Fibroblast of lung (primary cell): ENCODE data around the gene FNTB. TPM values are rescaled to one million over a fixed set of nuclear protein-coding genes. Genes with fewer than 3 reads are reported as not detected.
A peak's percentile ranks its signal among the peaks of the same experiment; 100 is the strongest.

Source experiments
- DNase-seq, 2 donors: peaks; one replicate each; pipeline versions ENCODE4 v3.0.0 to v3.0.0-alpha.2; 2010; ENCODE audit warnings: low read depth in 2 of 2
- H2AFZ ChIP-seq: 2 replicates; pipeline ENCODE4 v1.5.1; 2012; ENCODE audit warnings: low read length, control low read depth, inconsistent platforms
- H3K27ac ChIP-seq: 2 replicates; pipeline ENCODE4 v1.5.1; 2011; ENCODE audit warnings: low read length, control low read depth; ENCODE audit not compliant: insufficient read depth
- H3K27me3 ChIP-seq: 2 replicates; pipeline ENCODE4 v1.5.1; 2011; ENCODE audit warnings: mild to moderate bottlenecking, low read length; ENCODE audit not compliant: control insufficient read depth, insufficient read depth
- H3K36me3 ChIP-seq: 2 replicates; pipeline ENCODE4 v1.5.1; 2011; ENCODE audit warnings: low read length; ENCODE audit not compliant: control insufficient read depth, insufficient read depth
- H3K4me1 ChIP-seq: 2 replicates; pipeline ENCODE4 v1.5.1; 2011; ENCODE audit warnings: low read length; ENCODE audit not compliant: control insufficient read depth, insufficient read depth; ENCODE audit errors: extremely low read depth
- H3K4me2 ChIP-seq: 2 replicates; pipeline ENCODE4 v1.5.1; 2011; ENCODE audit warnings: low read length, control low read depth; ENCODE audit not compliant: insufficient read depth; ENCODE audit errors: extremely low read depth
- H3K4me3 ChIP-seq, 4 experiments: fragments of 200-600 bp in 1 of 4; sonication (generic) in 1 of 4; replicated peaks in 1 of 4; 2 replicates each; pipeline ENCODE4 v1.5.1; 2011 to 2016; ENCODE audit warnings: low read length in 4 of 4, low read depth in 3 of 4, mild to moderate bottlenecking in 3 of 4, control low read depth in 2 of 4, inconsistent platforms in 1 of 4, mixed read lengths in 1 of 4; ENCODE audit not compliant: insufficient read depth in 1 of 4; ENCODE audit errors: control extremely low read depth in 1 of 4
- H3K79me2 ChIP-seq: 2 replicates; pipeline ENCODE4 v1.5.1; 2012; ENCODE audit warnings: mild to moderate bottlenecking, low read length, inconsistent platforms; ENCODE audit not compliant: control insufficient read depth, insufficient read depth
- H3K9ac ChIP-seq: 2 replicates; pipeline ENCODE4 v1.5.1; 2011; ENCODE audit warnings: mild to moderate bottlenecking, low read length, control low read depth; ENCODE audit not compliant: insufficient read depth
- H3K9me3 ChIP-seq: 2 replicates; pipeline ENCODE4 v1.5.1; 2012; ENCODE audit warnings: low read depth, low read length; ENCODE audit not compliant: control insufficient read depth, insufficient read depth
- H4K20me1 ChIP-seq: 2 replicates; pipeline ENCODE4 v1.5.1; 2011; ENCODE audit warnings: low read length; ENCODE audit not compliant: control insufficient read depth, insufficient read depth; ENCODE audit errors: extremely low read depth
- EZH2 ChIP-seq: IDR thresholded peaks from 2 replicates; pipeline ENCODE4 v1.5.1; 2012; ENCODE audit warnings: low read length, control low read depth, mild to moderate bottlenecking; ENCODE audit errors: missing control alignments
- polyA plus RNA-seq, 2 donors: library from polyadenylated mRNA; depleted of rRNA in 1 of 2; stranded (reverse) in 1 of 2; unstranded in 1 of 2; fragments of >200 nt; gene quantifications; 2 replicates each; pipeline ENCODE4 v1.2.1, GENCODE V29; 2011 to 2012; ENCODE audit warnings: missing spikeins in 1 of 2
- total RNA-seq: library from RNA; depleted of rRNA; stranded (reverse); fragments of >200 nt; gene quantifications from 2 replicates; pipeline ENCODE4 v1.2.1, GENCODE V29; 2014
- TF ChIP-seq, protein P1 (sequence below), 2 donors: IDR thresholded peaks in 1 of 2; conservative IDR thresholded peaks in 1 of 2; 1 replicate in 1 of 2; 2 replicates in 1 of 2; pipeline ENCODE4 v1.5.1; 2011 to 2012; ENCODE audit warnings: low read length in 2 of 2, control low read depth in 1 of 2, inconsistent platforms in 1 of 2, low read depth in 1 of 2, mild to moderate bottlenecking in 1 of 2

FNTB gene
- total and polyA plus RNA-seq, 2 donors (not counting 1 experiment from before 2014, with no cell fraction given) = 8.8 to 13.2 TPM

DNA sequence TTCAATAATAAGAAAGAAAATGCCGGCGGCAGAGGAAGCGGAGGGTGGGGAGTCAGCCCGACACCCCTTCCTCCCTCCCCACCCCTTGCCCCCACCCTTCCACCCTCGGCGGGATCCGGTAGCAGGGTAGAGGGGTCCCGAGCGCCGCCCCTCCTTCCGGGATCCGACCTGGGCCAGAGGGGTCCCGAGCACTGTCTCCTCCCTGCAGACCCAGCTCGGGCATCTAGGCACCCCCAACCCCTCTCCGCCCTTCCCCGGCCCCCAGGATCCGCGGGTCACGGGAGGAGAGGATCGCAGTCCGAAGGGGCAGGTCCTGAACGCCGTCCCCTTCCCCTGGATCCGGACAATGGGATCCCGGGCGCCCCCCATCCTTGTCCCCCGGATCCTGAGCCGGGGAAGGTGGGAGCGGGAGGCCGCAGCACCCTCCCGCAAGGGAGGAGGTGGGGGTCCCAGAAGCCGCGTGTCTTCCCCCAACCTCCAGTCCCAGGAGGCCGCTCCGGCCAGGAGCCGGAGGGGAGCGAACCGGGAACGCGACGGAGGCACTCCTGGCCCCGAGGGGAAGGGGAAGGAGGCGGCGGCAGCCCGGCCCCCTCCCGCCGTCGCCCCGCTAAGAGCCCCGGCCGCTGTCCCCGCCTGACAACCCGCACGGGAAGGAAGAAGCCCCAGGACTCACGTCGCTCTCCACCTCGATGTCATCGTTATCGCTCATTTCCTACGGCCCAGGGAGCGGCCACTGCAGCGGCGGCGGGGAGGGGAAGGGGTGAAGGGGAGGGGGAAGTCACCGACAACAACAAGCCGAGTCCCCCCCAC is 115.1 kb downstream of the FNTB start:
- H3K9ac ChIP-seq = peak overlapping the region; percentile 84
- peak overlapping the region; percentile 33 for H2AFZ ChIP-seq
- TF ChIP-seq, protein P1, sequence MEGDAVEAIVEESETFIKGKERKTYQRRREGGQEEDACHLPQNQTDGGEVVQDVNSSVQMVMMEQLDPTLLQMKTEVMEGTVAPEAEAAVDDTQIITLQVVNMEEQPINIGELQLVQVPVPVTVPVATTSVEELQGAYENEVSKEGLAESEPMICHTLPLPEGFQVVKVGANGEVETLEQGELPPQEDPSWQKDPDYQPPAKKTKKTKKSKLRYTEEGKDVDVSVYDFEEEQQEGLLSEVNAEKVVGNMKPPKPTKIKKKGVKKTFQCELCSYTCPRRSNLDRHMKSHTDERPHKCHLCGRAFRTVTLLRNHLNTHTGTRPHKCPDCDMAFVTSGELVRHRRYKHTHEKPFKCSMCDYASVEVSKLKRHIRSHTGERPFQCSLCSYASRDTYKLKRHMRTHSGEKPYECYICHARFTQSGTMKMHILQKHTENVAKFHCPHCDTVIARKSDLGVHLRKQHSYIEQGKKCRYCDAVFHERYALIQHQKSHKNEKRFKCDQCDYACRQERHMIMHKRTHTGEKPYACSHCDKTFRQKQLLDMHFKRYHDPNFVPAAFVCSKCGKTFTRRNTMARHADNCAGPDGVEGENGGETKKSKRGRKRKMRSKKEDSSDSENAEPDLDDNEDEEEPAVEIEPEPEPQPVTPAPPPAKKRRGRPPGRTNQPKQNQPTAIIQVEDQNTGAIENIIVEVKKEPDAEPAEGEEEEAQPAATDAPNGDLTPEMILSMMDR (conservative IDR thresholded peaks at IDR 0.05 in 1 of 2, IDR thresholded peaks at IDR 0.05 in 1 of 2; ENCODE audit: low read depth in 1 of 2, low read length in 2 of 2) = no peak
- no peak for TF ChIP-seq EZH2
- peak overlapping the region; percentile 84 for H3K27ac ChIP-seq
- peaks cover 2% of the 10 kb centered on the region for H3K36me3 ChIP-seq
- H3K9me3 ChIP-seq = no peaks in the 10 kb centered on the region
- H3K4me2 ChIP-seq = no peak overlapping the region
- H3K4me3 ChIP-seq = peak overlapping the region; percentile 80 to 95 (median 88)
- peaks cover 41% of the 10 kb centered on the region for H3K79me2 ChIP-seq
- H3K4me1 ChIP-seq = peaks cover 5% of the 10 kb centered on the region
- no peaks in the 10 kb centered on the region for H3K27me3 ChIP-seq
- DNase-seq = no peak
- H4K20me1 ChIP-seq = no peaks in the 10 kb centered on the region

DNA sequence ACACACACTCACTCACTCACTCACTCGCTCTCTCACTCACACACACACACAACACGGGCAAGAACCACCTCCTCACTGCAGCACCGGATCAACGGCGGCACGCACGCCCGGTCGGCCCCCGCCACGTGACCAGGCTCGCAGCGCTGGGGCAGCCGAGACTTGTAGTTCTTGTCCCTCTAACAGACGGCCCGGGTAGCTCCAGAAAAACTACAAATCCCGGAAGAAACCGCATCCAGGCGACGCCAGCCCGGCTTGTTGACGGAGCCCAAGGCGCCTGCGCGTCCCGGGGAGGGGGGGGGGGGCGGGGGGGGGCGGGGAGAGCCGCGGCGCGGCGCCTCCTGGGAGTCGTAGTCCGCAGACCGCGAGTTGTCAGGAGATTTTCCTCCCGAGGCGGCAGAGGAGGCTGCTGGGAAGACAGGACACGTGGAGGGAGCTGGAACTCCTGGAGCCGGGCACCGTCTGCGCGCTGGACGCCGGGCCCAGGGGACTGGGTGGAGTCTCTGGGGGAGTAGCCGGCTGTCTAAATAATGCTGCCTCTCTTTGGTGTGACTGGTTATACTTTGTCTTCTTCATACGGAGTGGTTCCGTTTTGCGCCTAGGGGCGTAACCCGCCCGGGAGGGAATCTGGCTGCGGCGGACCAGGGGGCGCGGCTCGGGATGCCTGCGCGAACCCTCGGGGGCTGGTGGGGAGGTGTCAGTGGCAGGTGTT is 115.9 kb downstream of the FNTB start, which contains the start of gene MAX:
TSS of gene MAX (minus strand) at position 77 of the 709 bp plus-strand sequence. CDS start 178 bp downstream, outside the sequence.
- H4K20me1 ChIP-seq = no peaks in the 10 kb centered on the region
- H3K27ac ChIP-seq = peak within 1 kb of the TSS; percentile 84
- peak within 1 kb of the TSS; percentile 84 for H3K9ac ChIP-seq
- TF ChIP-seq, protein P1 (conservative IDR thresholded peaks at IDR 0.05 in 1 of 2, IDR thresholded peaks at IDR 0.05 in 1 of 2; ENCODE audit: low read depth in 1 of 2, low read length in 2 of 2) = no peak
- TF ChIP-seq EZH2 = no peak
- H2AFZ ChIP-seq = peak within 1 kb of the TSS; percentile 96
- H3K4me2 ChIP-seq = peak within 1 kb of the TSS; percentile 90
- peaks cover 5% of the 10 kb centered on the region for H3K4me1 ChIP-seq
- peak; percentile 98 to 99 for DNase-seq
- H3K9me3 ChIP-seq = no peaks in the 10 kb centered on the region
- H3K4me3 ChIP-seq = peak within 1 kb of the TSS; percentile 80 to 95 (median 88)
- H3K36me3 ChIP-seq = no peaks in the 10 kb centered on the region
- H3K27me3 ChIP-seq = no peaks in the 10 kb centered on the region
- peaks cover 33% of the 10 kb centered on the region for H3K79me2 ChIP-seq

DNA sequence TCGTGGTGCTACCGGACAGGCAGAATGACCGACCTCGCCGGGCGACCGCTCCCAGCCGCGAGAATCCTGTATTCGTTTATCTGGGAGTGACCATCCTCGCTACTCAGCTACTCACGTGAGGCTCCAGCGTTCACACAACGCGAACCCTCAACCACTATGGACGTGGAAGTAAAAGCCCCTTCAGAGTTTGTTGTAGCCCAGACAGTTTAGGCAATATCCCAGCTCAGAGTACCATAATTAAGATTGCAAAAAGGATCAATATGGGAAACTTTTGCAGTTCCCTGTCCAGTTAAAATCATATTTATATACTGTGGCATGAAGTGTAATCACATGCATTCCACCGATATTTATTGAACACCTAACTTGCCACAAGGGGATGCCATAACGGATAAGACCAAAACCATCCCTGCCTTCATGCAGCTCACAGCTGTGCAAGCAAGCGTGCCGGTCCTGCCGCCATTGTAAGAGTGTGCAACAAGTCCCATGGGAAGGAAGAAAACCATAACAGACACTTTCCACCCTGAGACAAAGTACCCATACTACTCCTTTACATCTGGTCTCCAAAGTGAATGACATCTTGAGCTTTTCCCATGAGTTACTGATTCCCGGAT is 116.6 kb downstream of the FNTB start:
- no peaks in the 10 kb centered on the region for H3K27me3 ChIP-seq
- H3K4me2 ChIP-seq = peak overlapping the region; percentile 90
- no peaks in the 10 kb centered on the region for H4K20me1 ChIP-seq
- peak; percentile 24 to 28 for DNase-seq
- no peaks in the 10 kb centered on the region for H3K36me3 ChIP-seq
- peak overlapping the region; percentile 66 for H3K9ac ChIP-seq
- TF ChIP-seq, protein P1 (conservative IDR thresholded peaks at IDR 0.05 in 1 of 2, IDR thresholded peaks at IDR 0.05 in 1 of 2; ENCODE audit: low read depth in 1 of 2, low read length in 2 of 2) = no peak
- TF ChIP-seq EZH2 = no peak
- no peaks in the 10 kb centered on the region for H3K9me3 ChIP-seq
- H2AFZ ChIP-seq = peak overlapping the region; percentile 96
- peaks cover 27% of the 10 kb centered on the region for H3K79me2 ChIP-seq
- peak overlapping the region; percentile 74 to 84 (median 78) for H3K4me3 ChIP-seq
- peak overlapping the region; percentile 56 for H3K27ac ChIP-seq
- H3K4me1 ChIP-seq = peaks cover 2% of the 10 kb centered on the region
